Adipose tissue (tissue), 3 donors: Measurements from ENCODE around the gene ATF3. TPM values are rescaled to one million over a fixed set of nuclear protein-coding genes. Genes with fewer than 3 reads are reported as not detected.

Experiments used
- H3K27ac ChIP-seq: one replicate; pipeline ENCODE4 v1.5.1; 2013; ENCODE audit warnings: low read depth, low read length
- WGBS, 3 donors: extraction: QIAGEN DNeasy Blood & Tissue Kit; methylation state at CpG; one replicate each; pipeline ENCODE4 v1.1.7; 2013; 5-methylcytosine and 5-hydroxymethylcytosine counted together
- polyA plus RNA-seq, 3 donors: library from polyadenylated mRNA; stranded (reverse); fragments of 200-250 nt; gene quantifications; one replicate each; pipeline ENCODE4 v1.2.3, GENCODE V29; 2013
- donor health status: healthy with polysubstance abuse.
- donor health status: Bipolar disorder and iron deficiency.
- donor health status: healthy.

ATF3 gene
- polyA plus RNA-seq: 100 to 1,000 TPM in 1 of 3 donors, 10 to 100 TPM in 2; 25.5 to 267 (median 76.5) TPM

GRCh38 chr1:212608392-212608958, at the start of gene ATF3:
TSS of gene ATF3 (plus strand) at chr1:212608761. CDS start at chr1:212615022, 6,261 bp downstream.
- peak within 1 kb of the TSS; percentile 63 for H3K27ac ChIP-seq
- 0 to 1% (median 0%) methylated on average over 16 to 54 of the region's 54 CpGs for WGBS, 3 donors

GRCh38 chr1:212559929-212560328, 48.6 kb upstream of the ATF3 start:
- WGBS, 3 donors: 91 to 93% (median 92%) methylated on average over 11 of the region's 11 CpGs
- H3K27ac ChIP-seq: no peak overlapping the region

GRCh38 chr1:212560933-212561460, 47.6 kb upstream of the ATF3 start:
- WGBS, 3 donors: 82 to 86% (median 83%) methylated on average over 6 of the region's 6 CpGs
- no peak overlapping the region for H3K27ac ChIP-seq

- WGBS, 3 donors: 62 to 73% (median 72%) methylated on average over 5 of the region's 5 CpGs
Measured at GRCh38 chr1:212561501-212561931, 47.0 kb upstream of the ATF3 start.

GRCh38 chr1:212562771-212563170, 45.8 kb upstream of the ATF3 start:
- no peak overlapping the region for H3K27ac ChIP-seq
- WGBS, 3 donors: 84 to 93% (median 92%) methylated on average over 4 of the region's 4 CpGs

More at GRCh38 chr1:212561501-212561931, 47.0 kb upstream of the ATF3 start:
- no peak overlapping the region for H3K27ac ChIP-seq

GRCh38 chr1:212565079-212565478, 43.5 kb upstream of the ATF3 start:
- H3K27ac ChIP-seq: no peak overlapping the region
- 84 to 93% (median 88%) methylated on average over 4 of the region's 4 CpGs for WGBS, 3 donors

GRCh38 chr1:212565571-212566305, 42.8 kb upstream of the ATF3 start:
- no peak overlapping the region for H3K27ac ChIP-seq
- WGBS, 3 donors: 91 to 92% (median 92%) methylated on average over 6 of the region's 6 CpGs

- no peak overlapping the region for H3K27ac ChIP-seq
- WGBS, 3 donors: 3 to 17% (median 4%) methylated on average over 16 of the region's 16 CpGs
Measured at GRCh38 chr1:212566522-212567479, 41.8 kb upstream of the ATF3 start.

GRCh38 chr1:212567638-212568037, 40.9 kb upstream of the ATF3 start:
- H3K27ac ChIP-seq: no peak overlapping the region
- WGBS, 3 donors: 60 to 76% (median 67%) methylated on average over 3 of the region's 3 CpGs

- no peak overlapping the region for H3K27ac ChIP-seq
- 73 to 88% (median 83%) methylated on average over 5 of the region's 5 CpGs for WGBS, 3 donors
Measured at GRCh38 chr1:212568978-212569537, 39.5 kb upstream of the ATF3 start.

GRCh38 chr1:212574732-212575131, 33.8 kb upstream of the ATF3 start:
- 93 to 95% (median 94%) methylated on average over 3 of the region's 3 CpGs for WGBS, 3 donors
- H3K27ac ChIP-seq: no peak overlapping the region

GRCh38 chr1:212575333-212575732, 33.2 kb upstream of the ATF3 start:
- 86 to 97% (median 91%) methylated on average over 2 of the region's 2 CpGs for WGBS, 3 donors
- no peak overlapping the region for H3K27ac ChIP-seq

- 71 to 84% (median 80%) methylated on average over 1 of the region's 1 CpG for WGBS, 3 donors
- H3K27ac ChIP-seq: no peak overlapping the region
Measured at GRCh38 chr1:212578041-212578440, 30.5 kb upstream of the ATF3 start.

- no peak overlapping the region for H3K27ac ChIP-seq
- 92 to 96% (median 95%) methylated on average over 8 of the region's 8 CpGs for WGBS, 3 donors
Measured at GRCh38 chr1:212581034-212581433, 27.5 kb upstream of the ATF3 start.

GRCh38 chr1:212582291-212582690, 26.3 kb upstream of the ATF3 start:
- 79 to 88% (median 86%) methylated on average over 5 of the region's 5 CpGs for WGBS, 3 donors
- no peak overlapping the region for H3K27ac ChIP-seq

- no peak overlapping the region for H3K27ac ChIP-seq
- WGBS, 3 donors: 81 to 84% (median 83%) methylated on average over 7 of the region's 7 CpGs
Measured at GRCh38 chr1:212582808-212583615, 25.5 kb upstream of the ATF3 start.

GRCh38 chr1:212583643-212584042, 24.9 kb upstream of the ATF3 start:
- WGBS, 3 donors: 74 to 88% (median 78%) methylated on average over 7 of the region's 7 CpGs
- H3K27ac ChIP-seq: no peak overlapping the region
